ENCODE results near the gene VSTM4.

Gene VSTM4

GRCh38 chr10:49040601-49041000, 74.7 kb downstream of the VSTM4 start:
- no peak for DNase-seq (ENCODE audit: low spot score)

GRCh38 chr10:49039409-49039808, 75.9 kb downstream of the VSTM4 start:
- no peak for DNase-seq (ENCODE audit: low spot score)

GRCh38 chr10:49038711-49039110, 76.6 kb downstream of the VSTM4 start:
- no peak for DNase-seq (ENCODE audit: low spot score)

DNA sequence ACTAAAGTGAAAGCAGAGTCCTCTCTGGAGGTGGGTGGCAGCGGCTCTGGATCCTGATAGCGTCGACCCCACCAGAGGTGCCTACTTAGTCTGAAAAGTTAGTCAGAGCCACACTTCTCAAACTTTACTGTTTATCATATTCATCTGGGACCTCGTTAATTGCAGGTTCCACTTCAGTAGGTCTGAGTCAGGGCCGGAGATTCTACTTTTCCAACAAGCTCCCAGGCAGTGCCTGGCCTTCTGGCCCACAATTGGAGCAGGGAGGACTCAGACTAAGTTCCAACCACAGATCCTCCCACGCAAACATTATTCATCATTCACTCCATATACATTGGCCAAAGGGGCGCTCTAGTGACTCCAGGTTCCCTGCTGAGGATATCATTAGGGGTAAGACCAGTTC, 78.1 kb downstream of the VSTM4 start:
- peak; percentile 38 for DNase-seq (ENCODE audit: low spot score)

DNA sequence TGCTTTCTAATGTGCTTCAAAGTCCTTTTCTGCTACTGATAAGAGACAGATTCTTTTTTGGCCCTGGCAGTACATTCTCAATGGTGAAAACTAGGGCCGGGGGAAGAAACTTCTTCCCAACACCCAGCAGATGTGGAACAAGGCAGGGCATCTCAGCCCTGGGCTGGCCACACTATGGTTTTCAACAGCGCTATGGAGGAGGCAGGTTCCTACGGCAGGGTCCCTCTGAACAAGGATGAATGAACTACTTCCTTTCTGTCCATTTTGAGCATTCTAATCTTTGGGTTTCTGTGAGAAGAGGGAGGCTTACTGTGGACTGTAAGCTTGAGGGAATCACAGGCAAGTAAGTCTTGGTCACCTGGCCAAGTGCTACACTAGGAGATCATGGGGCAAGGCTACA, 78.7 kb downstream of the VSTM4 start:
- DNase-seq (ENCODE audit: low spot score) = no peak

DNA sequence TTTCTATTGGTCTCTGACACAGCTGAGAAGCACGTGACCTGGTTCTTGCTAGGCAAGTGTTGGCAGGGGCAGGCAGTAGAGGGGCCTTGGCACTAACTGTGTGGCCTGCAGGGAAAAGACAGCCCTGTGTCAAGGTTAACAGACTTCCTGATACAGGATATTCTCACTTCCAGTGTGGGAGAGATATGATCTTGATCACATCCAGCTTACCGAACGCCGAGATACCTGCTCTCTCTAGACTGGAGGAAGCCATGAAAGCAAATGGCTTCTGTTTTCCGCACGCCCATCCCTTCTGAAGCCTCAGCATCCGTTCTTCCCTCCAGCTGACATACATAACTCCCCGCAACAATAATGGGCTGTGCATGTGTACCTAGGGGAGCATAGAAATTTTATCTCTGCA, 79.4 kb downstream of the VSTM4 start:
- no peak for DNase-seq (ENCODE audit: low spot score)

GRCh38 chr10:49034925-49035324, 80.4 kb downstream of the VSTM4 start:
- DNase-seq (ENCODE audit: low spot score) = no peak

GRCh38 chr10:49033939-49034338, 81.4 kb downstream of the VSTM4 start:
- no peak for DNase-seq (ENCODE audit: low spot score)

GRCh38 chr10:49029666-49030065, 85.7 kb downstream of the VSTM4 start:
- no peak for DNase-seq (ENCODE audit: low spot score)

GRCh38 chr10:49028639-49029038, 86.7 kb downstream of the VSTM4 start:
- DNase-seq (ENCODE audit: low spot score) = no peak

- no peak for DNase-seq (ENCODE audit: low spot score)
Measured at GRCh38 chr10:49025347-49025983, 89.9 kb downstream of the VSTM4 start.

DNA sequence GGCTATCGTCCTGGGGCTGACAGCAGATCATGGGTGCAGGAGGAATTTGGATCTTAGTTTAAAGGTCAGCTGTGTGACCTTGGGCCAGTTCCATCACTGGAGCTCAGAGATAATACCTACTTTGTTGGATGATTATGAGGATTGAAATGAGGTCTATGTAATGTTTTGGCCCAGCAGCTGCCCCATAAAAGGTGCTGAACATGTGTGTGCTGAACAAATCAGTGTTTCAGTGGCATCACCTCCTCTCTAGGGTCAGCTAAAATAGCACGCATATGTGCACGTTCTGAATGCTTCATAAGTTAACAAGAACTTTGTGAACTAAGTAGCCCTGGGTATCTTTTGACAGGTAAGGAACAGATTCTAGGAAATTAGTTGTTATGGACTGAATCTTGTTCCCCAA, 90.8 kb downstream of the VSTM4 start:
- no peak for DNase-seq (ENCODE audit: low spot score)

DNA sequence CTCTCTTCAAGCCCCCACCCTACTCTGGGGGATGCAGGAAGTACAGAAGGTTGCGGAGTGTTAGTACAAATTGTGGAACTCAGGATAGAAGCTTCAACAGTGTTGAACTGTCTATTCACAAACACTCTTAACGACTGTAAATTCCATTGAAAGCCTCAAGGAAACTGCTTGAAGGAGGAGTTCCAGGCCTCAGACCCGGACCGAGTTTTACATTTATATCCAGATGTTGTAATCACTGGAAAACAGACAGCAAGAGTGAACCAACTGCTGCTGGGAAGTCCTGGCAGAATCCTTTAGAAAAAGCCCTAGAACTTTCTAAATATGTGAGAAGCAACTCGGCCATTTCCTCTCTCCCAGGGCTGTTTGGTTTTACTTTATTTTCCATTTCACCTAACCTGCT, 91.6 kb downstream of the VSTM4 start:
- DNase-seq (ENCODE audit: low spot score) = peak; percentile 63

- no peak for DNase-seq (ENCODE audit: low spot score)
Measured at GRCh38 chr10:49023071-49023470, 92.3 kb downstream of the VSTM4 start.

DNA sequence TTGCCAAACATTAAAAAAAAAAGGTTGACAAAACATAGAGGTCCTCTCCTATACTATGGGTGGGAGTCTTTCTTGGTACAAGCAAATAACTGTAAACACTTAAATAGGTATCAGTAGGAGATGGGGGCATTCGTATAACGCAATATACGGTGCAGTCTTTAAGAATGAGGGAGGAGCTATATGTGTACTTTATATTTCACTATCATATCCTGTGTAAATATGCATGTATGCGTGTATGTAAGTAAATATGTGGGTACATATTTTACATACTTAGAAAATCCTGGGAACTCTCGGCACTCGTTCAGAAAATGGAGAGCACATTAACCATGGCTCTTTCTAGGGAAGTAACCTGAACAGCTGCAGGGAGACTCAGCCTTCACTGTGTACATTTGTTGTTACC, 93.6 kb downstream of the VSTM4 start:
- no peak for DNase-seq (ENCODE audit: low spot score)

- no peak for DNase-seq (ENCODE audit: low spot score)
Measured at GRCh38 chr10:49015700-49016099, 99.6 kb downstream of the VSTM4 start.

- DNase-seq (ENCODE audit: low spot score) = no peak
Measured at GRCh38 chr10:49012603-49013002, 102.7 kb downstream of the VSTM4 start.

GRCh38 chr10:49011756-49012155, 103.6 kb downstream of the VSTM4 start:
- no peak for DNase-seq (ENCODE audit: low spot score)

DNA sequence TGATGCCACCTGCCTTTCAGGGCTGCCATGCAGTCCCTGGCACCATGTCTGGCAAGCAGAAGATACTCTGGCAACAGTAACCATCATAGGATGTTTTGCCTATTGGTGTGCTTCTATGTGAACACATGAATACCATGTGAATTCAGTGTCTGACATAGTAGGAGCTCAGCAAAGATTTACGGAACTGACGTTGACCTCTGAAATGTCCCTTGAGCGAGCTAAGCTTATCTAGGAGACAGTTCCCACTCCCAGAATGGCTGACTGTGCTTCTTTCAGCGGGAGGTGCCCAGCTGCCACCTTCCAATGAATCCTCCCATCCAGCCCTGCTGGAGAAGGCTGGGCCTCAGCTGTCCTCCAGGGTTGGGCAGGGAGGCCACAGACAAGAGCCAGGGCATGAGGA, 104.5 kb downstream of the VSTM4 start:
- no peak for DNase-seq (ENCODE audit: low spot score)

- DNase-seq (ENCODE audit: low spot score) = no peak
Measured at GRCh38 chr10:49010295-49010694, 105.0 kb downstream of the VSTM4 start.

DNA sequence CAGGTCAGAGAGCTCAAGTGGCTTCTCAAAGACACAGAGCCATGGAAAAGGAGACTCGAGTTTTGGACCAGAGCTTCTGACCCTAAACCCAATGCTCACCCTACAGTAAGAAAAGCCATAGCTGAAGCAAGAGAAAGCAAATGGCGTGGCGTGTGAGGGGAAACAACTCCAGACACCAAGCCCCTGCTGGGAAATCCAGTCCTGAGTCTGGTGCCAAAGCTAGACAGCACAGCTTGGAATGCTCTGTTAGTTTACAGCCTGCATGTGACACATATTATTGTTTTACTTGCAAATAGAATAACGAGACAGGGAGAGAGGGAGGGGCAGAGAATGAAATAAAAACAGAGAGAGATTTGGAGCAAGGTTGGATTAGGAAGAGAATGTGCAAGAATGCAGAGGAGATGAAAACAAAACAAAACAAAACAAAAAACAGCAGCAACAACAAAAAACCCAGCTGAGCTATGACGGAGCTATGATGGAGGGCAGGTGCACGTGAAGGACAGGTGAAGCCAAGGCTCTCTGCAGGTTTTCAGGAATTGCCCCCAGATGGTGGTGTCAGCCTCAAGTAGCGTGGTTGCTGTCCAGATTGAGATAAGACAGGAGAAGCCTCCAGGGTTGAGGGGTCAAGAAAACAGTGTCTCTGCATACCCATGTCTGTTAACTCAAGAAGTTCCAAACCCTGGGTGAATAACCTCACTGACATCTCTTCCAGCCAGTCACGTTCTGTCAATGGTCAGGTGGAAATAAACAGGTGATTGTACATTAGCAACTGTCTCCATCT, 105.9 kb downstream of the VSTM4 start:
- no peak for DNase-seq (ENCODE audit: low spot score)

GRCh38 chr10:49008505-49009198, 106.7 kb downstream of the VSTM4 start:
- DNase-seq (ENCODE audit: low spot score) = no peak

DNA sequence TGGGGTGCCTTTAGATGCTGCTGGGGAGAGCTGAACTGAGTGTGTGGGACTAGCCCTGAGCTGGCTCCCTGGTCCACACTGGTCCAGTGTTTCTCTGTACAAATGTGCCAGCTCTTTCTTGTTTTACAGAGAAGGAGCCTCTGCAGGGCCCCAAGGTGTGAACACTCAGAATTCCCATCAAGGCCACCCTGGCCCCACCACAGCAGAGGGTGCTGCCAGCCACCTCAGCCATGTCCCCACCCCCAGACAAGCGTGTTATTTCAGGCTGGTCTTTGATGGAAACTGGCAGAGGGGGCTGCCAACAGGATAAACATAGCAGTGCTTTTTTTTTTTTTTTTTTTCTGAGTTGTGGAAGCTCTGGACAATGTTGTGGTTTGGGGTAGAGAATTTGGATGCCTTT, 107.2 kb downstream of the VSTM4 start:
- no peak for DNase-seq (ENCODE audit: low spot score)

All from AG20443 (cell line).